Hindlimb muscle (tissue), 1 donor: ENCODE data around the gene LY6G5B. TPM values are rescaled to one million over a fixed set of nuclear protein-coding genes. Genes with fewer than 3 reads are reported as not detected.

Experiments
- DNase-seq: peaks from one replicate; pipeline ENCODE4 v3.0.0-alpha.2; 2013
- polyA plus RNA-seq: library from polyadenylated mRNA; unstranded; fragments of 120-200 nt; gene quantifications from one replicate; pipeline ENCODE4 v1.2.1, GENCODE V29; 2013; ENCODE audit not compliant: insufficient read length

The LY6G5B gene
- polyA plus RNA-seq, 1 donor = 11.7 TPM

DNA sequence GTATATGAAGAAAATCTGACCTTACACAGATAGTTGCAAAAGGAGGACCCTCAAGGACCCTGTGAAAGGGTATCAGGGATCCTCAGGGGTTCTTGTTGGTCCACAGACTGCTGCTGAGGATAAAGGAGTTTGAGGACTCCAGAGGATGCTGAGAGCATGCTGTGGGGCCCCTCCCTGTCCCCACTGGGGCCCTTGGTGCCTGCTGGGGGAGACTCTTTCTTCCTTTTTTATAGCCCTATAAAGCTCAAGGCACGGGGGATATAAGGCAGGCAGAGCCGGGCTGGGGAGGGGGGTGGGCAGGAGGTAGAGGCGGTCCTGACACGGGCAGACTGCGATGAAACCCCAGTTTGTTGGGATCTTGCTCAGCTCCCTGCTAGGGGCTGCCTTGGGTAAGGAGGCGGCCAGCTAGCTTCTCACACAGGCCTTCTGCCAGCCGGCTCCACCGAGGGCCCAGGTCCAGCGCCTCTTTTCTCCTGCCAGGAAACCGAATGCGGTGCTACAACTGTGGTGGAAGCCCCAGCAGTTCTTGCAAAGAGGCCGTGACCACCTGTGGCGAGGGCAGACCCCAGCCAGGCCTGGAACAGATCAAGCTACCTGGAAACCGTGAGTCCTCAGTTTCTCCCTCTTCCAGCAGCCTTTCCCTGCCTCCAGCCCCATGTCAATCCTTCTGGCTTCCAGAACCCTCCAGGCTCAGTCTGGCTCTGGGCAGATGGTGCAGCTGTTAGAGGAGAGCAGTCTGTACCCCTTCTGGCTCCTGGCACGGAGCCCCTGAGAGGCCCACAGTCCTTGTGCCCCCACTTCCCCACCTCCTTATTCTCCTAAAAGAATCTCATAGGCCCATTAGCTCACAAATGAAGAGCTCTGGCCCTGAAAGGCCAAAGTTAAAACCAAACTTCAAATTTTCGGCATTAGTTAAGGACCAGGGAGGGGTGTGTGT, 45.5 kb downstream of the LY6G5B start, which contains the start of gene LY6G6D:
Gene LY6G6D, plus strand, starts transcription at position 327 of the 937 bp plus-strand sequence. Its CDS starts 8 bp downstream, at position 335.
- DNase-seq = no peak

- no peak for DNase-seq
These were observed 47.9 kb downstream of the LY6G5B start for GRCh38 chr6:31717499-31718222.

DNA sequence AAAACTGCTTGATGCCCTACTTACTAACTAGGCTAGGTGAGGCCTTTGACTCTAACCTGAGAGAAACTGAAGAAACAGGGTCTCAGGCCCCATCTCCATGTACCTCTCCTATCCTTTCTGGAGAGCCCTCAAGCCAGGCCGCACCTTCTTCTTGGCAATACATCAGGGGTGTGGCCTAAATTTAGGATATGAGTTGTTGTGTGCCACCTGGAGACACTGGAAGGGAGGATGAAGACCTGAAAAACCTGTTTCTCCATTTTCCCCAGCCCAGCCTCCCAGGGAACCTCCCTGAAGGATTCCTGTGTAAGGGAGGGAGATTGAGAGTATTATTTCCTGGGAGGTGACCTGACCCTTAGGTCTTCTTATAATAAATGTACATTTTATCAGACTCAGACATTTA, 48.5 kb downstream of the LY6G5B start:
- no peak for DNase-seq

GRCh38 chr6:31719001-31719400, 49.2 kb downstream of the LY6G5B start:
- no peak for DNase-seq

- no peak for DNase-seq
These were observed 50.5 kb downstream of the LY6G5B start for GRCh38 chr6:31720196-31720770.

GRCh38 chr6:31721351-31722020, 51.7 kb downstream of the LY6G5B start, which contains the start of gene LY6G6C:
Gene LY6G6C, minus strand, starts transcription at chr6:31721746. Its CDS starts 67 bp downstream, at chr6:31721679.
- no peak for DNase-seq

DNA sequence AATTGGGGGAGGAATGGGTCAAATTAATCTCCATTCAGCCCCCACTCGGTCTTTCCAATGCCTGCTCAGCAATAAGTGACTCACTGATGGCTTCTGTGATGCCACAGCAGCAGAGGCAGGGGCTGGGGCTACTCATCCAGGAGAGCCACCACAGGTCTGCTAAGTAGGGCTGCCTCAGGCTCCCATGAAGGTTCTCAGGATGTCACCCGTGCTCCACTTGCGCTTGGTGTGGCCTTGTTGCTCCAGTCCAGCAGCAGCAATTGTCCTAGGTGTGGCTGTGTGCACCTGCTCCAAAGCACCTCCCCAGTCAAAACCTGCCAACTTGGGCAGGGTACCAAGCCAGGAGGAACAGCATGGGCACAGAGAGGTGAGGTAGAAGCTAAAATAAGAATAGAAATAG, 52.4 kb downstream of the LY6G5B start:
- no peak for DNase-seq

Other genes starting within 250 kb of the LY6G5B start
- 0.85 TPM for gene MICB, start 171.8 kb upstream of the LY6G5B start, polyA plus RNA-seq
- not detected for gene MCCD1, start 141.0 kb upstream of the LY6G5B start, polyA plus RNA-seq
- gene DDX39B, start 128.0 kb upstream of the LY6G5B start, polyA plus RNA-seq = 420 TPM
- gene ATP6V1G2, start 123.4 kb upstream of the LY6G5B start, polyA plus RNA-seq = 4.2 TPM
- gene NFKBIL1, start 122.4 kb upstream of the LY6G5B start, polyA plus RNA-seq = 18.9 TPM
- gene LTA, start 97.7 kb upstream of the LY6G5B start, polyA plus RNA-seq = not detected
- gene TNF, start 94.4 kb upstream of the LY6G5B start, polyA plus RNA-seq = 0.12 TPM
- gene LTB, start 87.6 kb upstream of the LY6G5B start, polyA plus RNA-seq = 1.5 TPM
- 8.3 TPM for gene LST1, start 83.7 kb upstream of the LY6G5B start, polyA plus RNA-seq
- gene NCR3, start 77.0 kb upstream of the LY6G5B start, polyA plus RNA-seq = not detected
- 24.6 TPM for gene AIF1, start 54.7 kb upstream of the LY6G5B start, polyA plus RNA-seq
- gene PRRC2A, start 49.3 kb upstream of the LY6G5B start, polyA plus RNA-seq = 166 TPM
- gene BAG6, start 17.3 kb upstream of the LY6G5B start, polyA plus RNA-seq = 252 TPM
- gene APOM, start 14.1 kb upstream of the LY6G5B start, polyA plus RNA-seq = 3.3 TPM
- 13.1 TPM for gene C6orf47, start 9.2 kb upstream of the LY6G5B start, polyA plus RNA-seq
- 17.1 TPM for gene GPANK1, start 5.0 kb upstream of the LY6G5B start, polyA plus RNA-seq
- 127 TPM for gene CSNK2B, start 3.9 kb upstream of the LY6G5B start, polyA plus RNA-seq
- gene LY6G5C, start 11.1 kb downstream of the LY6G5B start, polyA plus RNA-seq = 6.3 TPM
- gene ABHD16A, start 33.3 kb downstream of the LY6G5B start, polyA plus RNA-seq = 54.6 TPM
- gene LY6G6F, start 36.9 kb downstream of the LY6G5B start, polyA plus RNA-seq = not detected
- gene LY6G6D, start 45.4 kb downstream of the LY6G5B start, polyA plus RNA-seq = not detected
- gene LY6G6C, start 51.8 kb downstream of the LY6G5B start, polyA plus RNA-seq = 0.28 TPM
- 0.71 TPM for gene MPIG6B, start 53.4 kb downstream of the LY6G5B start, polyA plus RNA-seq
- gene DDAH2, start 59.3 kb downstream of the LY6G5B start, polyA plus RNA-seq = 128 TPM
- 116 TPM for gene CLIC1, start 66.6 kb downstream of the LY6G5B start, polyA plus RNA-seq
- 14.4 TPM for gene MSH5, start 70.0 kb downstream of the LY6G5B start, polyA plus RNA-seq
- gene SAPCD1, start 92.7 kb downstream of the LY6G5B start, polyA plus RNA-seq = 2.4 TPM
- 2.5 TPM for gene VWA7, start 107.4 kb downstream of the LY6G5B start, polyA plus RNA-seq
- 48.6 TPM for gene VARS1, start 125.8 kb downstream of the LY6G5B start, polyA plus RNA-seq
- gene LSM2, start 137.0 kb downstream of the LY6G5B start, polyA plus RNA-seq = 51.7 TPM
- gene HSPA1L, start 145.3 kb downstream of the LY6G5B start, polyA plus RNA-seq = 3.7 TPM
- 84.3 TPM for gene HSPA1A, start 145.6 kb downstream of the LY6G5B start, polyA plus RNA-seq
- gene HSPA1B, start 157.8 kb downstream of the LY6G5B start, polyA plus RNA-seq = 61.2 TPM
- 17.7 TPM for gene NEU1, start 192.8 kb downstream of the LY6G5B start, polyA plus RNA-seq
- 0.23 TPM for gene SLC44A4, start 209.0 kb downstream of the LY6G5B start, polyA plus RNA-seq
- gene EHMT2, start 227.7 kb downstream of the LY6G5B start, polyA plus RNA-seq = 33.6 TPM
- gene ZBTB12, start 232.1 kb downstream of the LY6G5B start, polyA plus RNA-seq = 10.9 TPM